HG02981 (cell line): Measurements from ENCODE around the gene SLC9A4.
A peak's percentile ranks its signal among the peaks of the same experiment; 100 is the strongest.

Experiments used
- ATAC-seq: cut with Tn5 transposase; IDR thresholded peaks from one replicate; pipeline ENCODE4 v1.9.1; 2021; ENCODE audit warnings: mild to moderate bottlenecking, moderate library complexity; ENCODE audit not compliant: unreplicated experiment

Gene SLC9A4, protein sequence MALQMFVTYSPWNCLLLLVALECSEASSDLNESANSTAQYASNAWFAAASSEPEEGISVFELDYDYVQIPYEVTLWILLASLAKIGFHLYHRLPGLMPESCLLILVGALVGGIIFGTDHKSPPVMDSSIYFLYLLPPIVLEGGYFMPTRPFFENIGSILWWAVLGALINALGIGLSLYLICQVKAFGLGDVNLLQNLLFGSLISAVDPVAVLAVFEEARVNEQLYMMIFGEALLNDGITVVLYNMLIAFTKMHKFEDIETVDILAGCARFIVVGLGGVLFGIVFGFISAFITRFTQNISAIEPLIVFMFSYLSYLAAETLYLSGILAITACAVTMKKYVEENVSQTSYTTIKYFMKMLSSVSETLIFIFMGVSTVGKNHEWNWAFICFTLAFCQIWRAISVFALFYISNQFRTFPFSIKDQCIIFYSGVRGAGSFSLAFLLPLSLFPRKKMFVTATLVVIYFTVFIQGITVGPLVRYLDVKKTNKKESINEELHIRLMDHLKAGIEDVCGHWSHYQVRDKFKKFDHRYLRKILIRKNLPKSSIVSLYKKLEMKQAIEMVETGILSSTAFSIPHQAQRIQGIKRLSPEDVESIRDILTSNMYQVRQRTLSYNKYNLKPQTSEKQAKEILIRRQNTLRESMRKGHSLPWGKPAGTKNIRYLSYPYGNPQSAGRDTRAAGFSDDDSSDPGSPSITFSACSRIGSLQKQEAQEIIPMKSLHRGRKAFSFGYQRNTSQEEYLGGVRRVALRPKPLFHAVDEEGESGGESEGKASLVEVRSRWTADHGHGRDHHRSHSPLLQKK

GRCh38 chr2:102473020-102473419 is at the start of gene SLC9A4:
SLC9A4 (plus strand) TSS chr2:102473226; CDS start chr2:102473760, 534 bp downstream.
- ATAC-seq = no peak

DNA sequence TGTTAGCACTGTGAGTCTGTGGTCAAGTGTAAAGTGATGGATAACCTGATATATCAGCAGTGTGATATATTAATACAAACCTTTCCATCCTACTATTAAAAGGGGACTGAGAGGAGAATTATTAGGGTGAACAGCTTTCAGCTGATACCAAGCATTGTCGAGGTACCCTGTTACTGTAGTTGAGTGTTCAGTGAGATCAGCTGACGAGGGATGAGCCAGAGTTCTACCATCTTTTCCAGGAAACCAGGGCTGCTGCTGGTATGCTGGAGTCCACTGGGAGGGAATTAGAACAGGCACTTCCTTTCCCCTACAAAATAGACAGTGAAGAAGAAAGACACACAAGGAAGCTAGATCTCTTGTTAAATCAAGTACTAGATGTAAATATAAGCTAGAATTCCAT is 49.7 kb upstream of the SLC9A4 start:
- no peak for ATAC-seq

GRCh38 chr2:102424754-102425153 is 48.3 kb upstream of the SLC9A4 start:
- ATAC-seq = peak; percentile 91

- ATAC-seq = peak; percentile 40
Measured at GRCh38 chr2:102425441-102426132, 47.4 kb upstream of the SLC9A4 start.

DNA sequence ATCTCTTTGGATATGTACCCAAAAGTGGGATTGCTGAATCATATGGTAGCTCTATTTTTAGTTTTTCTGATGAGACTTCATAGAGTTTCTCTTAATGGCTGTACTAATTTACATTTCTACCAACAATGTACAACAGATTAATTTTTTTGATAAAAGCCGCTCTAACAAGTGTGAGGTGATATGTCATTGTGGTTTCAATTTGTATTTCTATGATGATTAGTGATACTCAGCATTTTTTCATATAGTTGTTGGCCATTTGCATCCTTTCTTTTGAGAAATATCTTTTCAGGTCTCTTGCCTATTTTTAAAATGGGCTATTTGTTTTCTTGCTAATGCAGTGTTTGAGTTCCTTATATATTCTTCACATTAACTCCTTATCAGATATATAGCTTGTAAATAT is 45.8 kb upstream of the SLC9A4 start:
- no peak for ATAC-seq

GRCh38 chr2:102428573-102428972 is 44.5 kb upstream of the SLC9A4 start:
- ATAC-seq = no peak

- ATAC-seq = no peak
Measured at GRCh38 chr2:102432386-102432785, 40.6 kb upstream of the SLC9A4 start.

DNA sequence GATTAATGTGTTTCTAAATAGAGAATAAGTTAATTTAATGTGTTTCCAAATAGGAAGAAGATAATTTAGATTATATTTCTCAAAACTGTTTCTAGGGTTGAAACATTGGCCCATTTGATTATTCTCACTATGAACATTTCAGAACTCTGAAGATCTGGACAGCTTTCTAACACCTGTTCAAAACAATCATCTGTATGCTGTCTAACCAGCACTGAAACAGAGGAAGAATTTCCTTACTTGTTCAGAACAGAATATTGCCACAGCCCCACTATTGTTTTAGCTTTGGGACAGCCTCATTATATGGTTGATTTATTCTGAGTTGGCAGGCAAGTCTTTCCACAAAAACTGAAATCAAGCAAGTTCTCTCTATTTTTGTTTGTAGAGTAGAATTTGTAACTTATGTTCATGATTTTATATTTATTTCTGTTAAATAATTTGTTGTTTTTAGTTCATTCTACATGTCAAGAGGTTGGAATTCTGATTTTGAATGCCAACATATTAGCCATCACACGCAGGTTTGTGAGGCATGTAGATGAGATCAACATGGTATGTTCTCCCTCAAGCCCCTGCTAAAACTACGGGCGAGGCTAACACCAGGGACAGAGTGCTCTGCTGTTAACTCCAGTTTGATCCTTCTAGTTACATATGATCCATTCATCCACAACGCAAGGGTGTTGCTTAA is 38.9 kb upstream of the SLC9A4 start:
- no peak for ATAC-seq

DNA sequence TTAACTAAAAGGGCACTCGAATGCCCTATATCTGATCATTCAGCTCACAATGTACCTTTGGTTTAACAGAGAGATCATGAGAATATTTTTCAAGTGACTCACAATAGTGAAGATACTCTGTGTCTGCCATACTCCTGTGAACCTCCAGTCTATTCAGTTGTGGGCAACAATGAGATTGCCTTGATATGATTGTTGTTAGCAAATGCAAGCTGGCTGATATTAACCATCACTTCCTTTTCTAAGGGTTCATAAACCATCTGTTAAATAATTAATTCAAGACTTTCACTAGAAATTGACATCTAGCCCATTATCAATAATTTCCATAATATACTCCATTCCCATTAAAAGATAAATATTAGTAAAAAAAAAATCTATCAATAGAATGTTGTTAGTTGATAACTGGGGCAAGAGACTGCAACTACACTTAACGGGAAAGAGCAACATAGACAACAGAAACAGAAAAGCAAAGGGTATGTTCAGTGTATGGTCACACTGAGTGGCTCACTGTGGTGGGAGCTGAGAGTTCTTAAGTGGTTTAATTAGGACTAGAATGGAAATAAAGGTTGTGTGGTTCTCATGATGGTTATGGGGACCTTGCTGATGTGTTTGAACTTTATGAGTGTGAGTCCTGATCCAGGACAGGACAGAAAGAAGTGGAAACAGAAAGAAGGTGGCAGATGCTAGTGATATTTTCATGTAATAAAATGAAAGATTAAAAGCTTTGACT is 38.2 kb upstream of the SLC9A4 start:
- peak; percentile 77 for ATAC-seq

DNA sequence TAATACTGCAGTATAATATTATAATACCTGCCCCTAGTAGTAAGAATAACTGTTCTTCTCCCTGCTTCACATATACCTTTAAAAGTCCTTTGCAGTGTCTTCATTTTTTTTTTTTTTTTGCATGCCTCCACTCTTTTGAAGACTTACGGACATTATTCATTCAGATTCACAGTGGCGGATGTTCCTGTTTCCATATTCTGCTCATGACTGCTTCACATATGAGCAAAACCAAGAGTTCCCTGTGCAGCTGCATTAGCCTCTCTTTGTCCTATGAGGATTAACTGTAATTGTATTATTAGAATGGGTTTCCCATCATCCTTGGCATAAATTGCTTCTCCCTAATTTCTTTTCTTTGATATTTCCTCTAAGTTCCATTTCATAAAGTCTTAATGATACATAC is 37.3 kb upstream of the SLC9A4 start:
- no peak for ATAC-seq

GRCh38 chr2:102436323-102436722 is 36.7 kb upstream of the SLC9A4 start:
- no peak for ATAC-seq

GRCh38 chr2:102437122-102437521 is 35.9 kb upstream of the SLC9A4 start:
- no peak for ATAC-seq

DNA sequence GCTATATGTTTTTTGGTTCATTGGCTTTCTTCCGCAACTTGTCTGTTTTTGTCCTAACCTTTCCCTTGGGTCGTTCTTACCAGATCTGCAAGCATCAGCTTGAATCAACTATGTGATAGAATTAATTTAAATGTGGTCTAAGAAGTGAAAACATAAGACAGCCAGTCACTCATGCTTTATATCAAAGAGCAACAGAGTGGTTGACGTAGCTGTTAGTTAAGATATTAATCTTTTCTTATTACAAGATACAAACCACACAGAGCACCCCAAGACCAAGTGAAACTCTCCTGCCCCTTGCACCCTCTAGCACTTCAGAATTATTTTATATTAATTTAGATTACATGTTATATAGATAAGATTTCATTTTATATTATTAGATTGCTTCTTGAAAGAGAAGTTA is 34.9 kb upstream of the SLC9A4 start:
- no peak for ATAC-seq

DNA sequence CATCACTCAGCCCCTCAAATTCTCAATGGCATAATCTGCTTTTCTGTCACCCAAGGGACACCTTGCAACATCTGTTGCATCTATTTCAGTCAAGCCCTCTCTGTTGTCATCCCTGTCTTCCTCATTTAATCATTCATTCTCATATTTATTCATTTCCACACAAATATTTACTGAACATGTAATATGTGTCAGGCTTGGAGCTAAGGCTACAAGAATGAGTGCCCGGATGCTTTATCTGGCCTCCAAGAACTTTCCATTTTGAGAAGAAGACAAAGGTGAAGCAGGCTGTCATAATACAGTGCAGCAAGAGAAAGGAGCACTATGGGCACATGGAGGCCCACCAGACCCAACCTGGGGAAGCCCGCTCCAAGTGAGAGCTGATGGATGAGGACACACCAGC is 34.4 kb upstream of the SLC9A4 start:
- no peak for ATAC-seq

GRCh38 chr2:102439065-102439695 is 33.8 kb upstream of the SLC9A4 start:
- no peak for ATAC-seq

DNA sequence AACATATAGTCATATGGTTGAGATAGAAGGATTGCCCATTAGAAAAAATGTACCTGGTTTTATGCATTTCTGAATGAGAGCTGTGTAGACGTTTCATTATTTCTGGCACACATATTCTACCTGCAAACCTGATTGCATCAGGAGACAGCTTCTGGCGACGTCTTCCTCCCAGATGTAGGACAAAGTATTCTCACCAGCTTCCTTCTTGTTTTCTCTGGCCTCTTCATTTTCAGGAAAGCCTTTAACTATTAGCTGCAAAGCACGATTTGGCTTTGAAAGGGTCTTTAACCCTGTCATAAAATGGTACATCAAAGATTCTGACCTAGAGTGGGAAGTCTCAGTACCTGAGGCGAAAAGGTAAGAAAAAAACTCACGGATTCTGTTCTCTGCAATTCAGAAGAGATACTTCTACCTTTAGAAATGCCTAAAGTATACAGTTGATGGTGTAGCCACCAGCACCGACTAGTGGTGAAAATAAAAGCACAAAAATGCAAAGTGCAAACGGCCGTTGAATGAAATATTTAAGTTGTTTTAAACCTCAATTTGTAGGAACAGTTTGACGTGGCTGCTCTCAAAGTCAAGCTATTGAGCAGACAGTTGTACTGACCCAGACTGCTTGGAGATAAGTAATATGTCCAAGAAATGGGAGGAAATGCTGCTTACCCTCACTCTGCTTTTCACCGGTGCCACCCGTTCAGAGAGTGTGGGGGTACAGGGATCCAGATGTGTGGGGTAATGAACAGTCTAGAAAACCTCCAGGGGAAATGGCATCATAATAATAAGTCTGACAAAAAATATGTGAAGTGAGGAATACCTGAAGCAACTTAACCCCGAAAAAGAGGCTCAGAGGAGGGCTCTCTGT is 29.8 kb upstream of the SLC9A4 start:
- peak; percentile 72 for ATAC-seq

DNA sequence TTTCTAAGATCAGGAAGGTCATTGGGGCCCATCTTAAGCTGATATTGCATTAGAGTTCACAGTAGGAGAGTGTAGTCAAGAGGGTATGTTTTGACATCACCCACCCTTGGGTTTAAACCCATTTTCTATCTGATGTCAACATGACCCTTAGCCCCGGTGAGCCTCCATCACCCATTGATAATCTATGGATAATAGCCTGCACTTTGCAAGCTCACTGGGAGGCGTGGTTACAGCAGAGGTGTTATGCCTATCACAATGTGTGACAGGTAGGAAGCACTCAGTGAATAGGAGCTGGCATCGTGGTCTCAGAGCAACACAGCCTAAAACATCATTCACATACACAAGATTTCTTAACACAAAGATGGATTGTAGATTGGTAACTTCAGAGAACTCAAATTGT is 28.8 kb upstream of the SLC9A4 start:
- no peak for ATAC-seq

DNA sequence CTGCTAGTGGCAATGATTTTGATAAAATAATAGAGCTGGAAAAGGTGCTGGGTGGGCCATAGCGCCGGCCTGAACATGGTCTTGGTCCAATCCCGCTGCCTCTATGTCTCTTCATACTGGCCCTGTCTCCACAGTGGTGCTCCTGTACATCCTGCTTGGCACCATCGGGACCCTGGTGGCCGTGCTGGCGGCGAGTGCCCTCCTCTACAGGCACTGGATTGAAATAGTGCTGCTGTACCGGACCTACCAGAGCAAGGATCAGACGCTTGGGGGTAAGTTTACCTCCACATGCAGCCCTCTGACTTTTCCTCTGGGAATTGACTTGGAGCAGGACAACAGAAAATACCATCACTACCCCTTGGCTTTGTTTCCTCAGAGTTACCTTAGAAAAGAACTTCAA is 26.1 kb upstream of the SLC9A4 start:
- ATAC-seq = no peak
